ENCODE measurements around the gene CNOT6.

CNOT6 gene

DNA sequence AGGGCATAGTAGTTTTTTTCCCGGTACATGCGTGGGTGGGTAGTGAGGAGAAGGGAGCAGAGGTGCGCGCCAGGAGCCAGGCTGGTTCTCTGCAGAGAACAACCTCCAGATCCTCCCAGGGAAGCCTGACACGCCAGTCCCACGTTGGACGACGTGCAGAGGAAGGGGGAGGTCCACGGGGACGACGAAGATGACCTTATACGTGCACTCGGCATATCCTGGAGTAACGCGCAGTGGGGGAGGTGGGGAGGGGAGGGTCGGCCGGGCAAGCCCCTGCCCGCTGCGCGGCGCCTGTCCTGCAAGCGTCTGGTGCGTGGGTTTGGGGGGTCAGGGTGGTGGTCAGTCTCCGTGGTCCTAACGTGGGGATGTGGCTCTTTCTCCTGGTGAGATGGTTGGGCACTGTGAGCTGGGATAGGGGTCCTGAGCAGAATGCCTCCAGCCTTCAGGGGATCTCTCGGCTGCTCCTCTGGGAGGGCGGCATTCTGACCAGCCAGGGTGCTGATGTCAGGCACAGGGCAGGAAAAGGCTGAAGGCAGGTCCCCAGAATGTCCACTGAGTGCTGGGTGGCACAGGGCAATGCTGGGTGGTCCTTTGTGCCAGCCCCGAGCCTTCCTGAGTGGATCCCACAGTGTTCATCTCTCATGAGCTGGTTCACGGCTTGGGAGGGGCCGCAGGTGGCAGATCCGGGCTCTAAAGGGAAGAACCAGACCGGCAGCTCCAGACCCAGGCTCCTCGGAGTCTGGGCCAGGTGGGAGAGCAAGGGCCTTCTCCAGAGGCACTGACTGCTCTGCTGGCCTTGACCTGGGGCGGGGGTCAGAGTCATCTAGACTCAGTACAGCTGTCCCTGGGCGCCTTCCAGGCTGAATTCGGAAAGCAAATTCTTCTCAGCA, 107.7 kb downstream of the CNOT6 start:
- TF ChIP-seq SUZ12 (IDR thresholded peaks at IDR 0.05; ENCODE audit: extremely low read depth, insufficient read depth, insufficient read length) = no peak
- TF ChIP-seq ZNF274 (IDR thresholded peaks at IDR 0.05; ENCODE audit: low read depth, low read length) = no peak
- no peak for TF ChIP-seq YY1 (IDR thresholded peaks at IDR 0.05; ENCODE audit: insufficient read depth, insufficient read length)
- Histone ChIP-seq H3K4me1 (ENCODE audit: insufficient read depth, insufficient read length) (peaks cover 2% of the 10 kb centered on the region), H3K4me3 (ENCODE audit: insufficient read length, low read depth) (no peak overlapping the region), H3K9ac (ENCODE audit: insufficient read length, low read depth) (peak overlapping the region; percentile 10), H3K27me3 (ENCODE audit: insufficient read depth, insufficient read length) (no peaks in the 10 kb centered on the region), H3K36me3 (ENCODE audit: insufficient read depth, insufficient read length, low read length) (no peaks in the 10 kb centered on the region), H3K9me3 (ENCODE audit: insufficient read depth, low read length) (no peaks in the 10 kb centered on the region)
- DNase-seq (ENCODE audit: low read depth, low spot score) = no peak

DNA sequence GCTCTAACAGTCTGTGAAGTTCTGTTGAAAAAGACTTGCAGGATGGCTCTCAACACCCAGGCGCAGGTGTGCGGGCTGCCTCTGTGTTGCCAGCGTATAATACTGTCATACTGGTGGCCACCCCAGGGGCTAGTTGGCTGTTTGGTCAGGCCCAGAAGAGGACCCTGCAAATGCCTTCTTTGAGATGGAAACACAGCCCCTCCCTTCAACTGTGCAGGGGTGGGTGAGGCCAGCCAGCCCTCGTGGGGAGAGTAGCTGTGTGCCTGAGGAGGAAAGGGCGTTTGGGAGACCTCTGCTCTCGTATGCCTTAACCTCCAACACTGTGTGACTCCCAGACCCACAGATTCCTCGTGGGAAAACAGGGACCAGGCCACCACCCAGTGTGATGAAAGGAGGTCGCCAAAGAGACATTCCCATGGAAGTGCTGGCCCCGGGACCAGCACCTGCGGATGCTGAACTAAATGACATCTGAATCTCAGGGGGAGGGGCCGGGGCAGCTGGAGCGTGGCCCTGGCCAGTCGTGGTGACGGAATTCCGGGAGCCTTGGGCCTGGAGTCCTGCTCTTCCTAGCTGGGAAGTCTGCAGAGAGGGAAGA, 108.4 kb downstream of the CNOT6 start:
- Histone ChIP-seq H3K27me3 (ENCODE audit: insufficient read depth, insufficient read length) (no peaks in the 10 kb centered on the region), H3K4me1 (ENCODE audit: insufficient read depth, insufficient read length) (peaks cover 2% of the 10 kb centered on the region), H3K9me3 (ENCODE audit: insufficient read depth, low read length) (no peaks in the 10 kb centered on the region), H3K9ac (ENCODE audit: insufficient read length, low read depth) (no peak overlapping the region), H3K4me3 (ENCODE audit: insufficient read length, low read depth) (no peak overlapping the region), H3K36me3 (ENCODE audit: insufficient read depth, insufficient read length, low read length) (no peaks in the 10 kb centered on the region)
- DNase-seq (ENCODE audit: low read depth, low spot score) = no peak
- TF ChIP-seq ZNF274 (IDR thresholded peaks at IDR 0.05; ENCODE audit: low read depth, low read length) = no peak
- no peak for TF ChIP-seq YY1 (IDR thresholded peaks at IDR 0.05; ENCODE audit: insufficient read depth, insufficient read length)
- TF ChIP-seq SUZ12 (IDR thresholded peaks at IDR 0.05; ENCODE audit: extremely low read depth, insufficient read depth, insufficient read length) = no peak

DNA sequence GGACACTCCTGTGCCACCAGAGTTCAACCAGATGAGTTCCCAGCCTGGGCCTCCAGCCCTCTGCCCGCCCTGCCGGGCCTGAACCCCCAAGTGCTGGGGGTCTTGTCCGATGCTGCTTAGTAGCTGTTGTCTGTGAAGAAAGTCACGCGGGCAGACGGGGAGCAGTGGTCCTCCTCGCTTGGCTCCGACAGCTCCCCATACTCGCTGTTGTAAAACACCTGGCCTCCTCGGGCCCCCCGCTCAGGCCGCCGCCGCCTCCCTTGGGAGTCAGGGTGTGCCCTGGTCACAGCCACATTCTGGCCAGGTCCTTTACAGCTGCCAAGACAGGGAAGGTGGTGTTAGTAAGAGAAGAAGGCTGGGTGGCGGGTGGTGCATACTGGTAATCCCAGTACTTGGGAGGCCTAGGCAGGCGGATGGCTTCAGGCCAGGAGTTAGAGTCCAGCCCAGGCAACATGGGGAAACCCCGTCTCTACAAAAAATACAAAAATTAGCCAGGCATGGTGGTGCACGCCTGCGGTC, 109.0 kb downstream of the CNOT6 start:
- Histone ChIP-seq H3K27me3 (ENCODE audit: insufficient read depth, insufficient read length) (no peaks in the 10 kb centered on the region), H3K36me3 (ENCODE audit: insufficient read depth, insufficient read length, low read length) (no peaks in the 10 kb centered on the region), H3K9ac (ENCODE audit: insufficient read length, low read depth) (no peak overlapping the region), H3K9me3 (ENCODE audit: insufficient read depth, low read length) (no peaks in the 10 kb centered on the region), H3K4me3 (ENCODE audit: insufficient read length, low read depth) (no peak overlapping the region), H3K4me1 (ENCODE audit: insufficient read depth, insufficient read length) (peaks cover 2% of the 10 kb centered on the region)
- no peak for DNase-seq (ENCODE audit: low read depth, low spot score)
- TF ChIP-seq ZNF274 (IDR thresholded peaks at IDR 0.05; ENCODE audit: low read depth, low read length) (no peak), YY1 (IDR thresholded peaks at IDR 0.05; ENCODE audit: insufficient read depth, insufficient read length) (no peak), SUZ12 (IDR thresholded peaks at IDR 0.05; ENCODE audit: extremely low read depth, insufficient read depth, insufficient read length) (no peak)

DNA sequence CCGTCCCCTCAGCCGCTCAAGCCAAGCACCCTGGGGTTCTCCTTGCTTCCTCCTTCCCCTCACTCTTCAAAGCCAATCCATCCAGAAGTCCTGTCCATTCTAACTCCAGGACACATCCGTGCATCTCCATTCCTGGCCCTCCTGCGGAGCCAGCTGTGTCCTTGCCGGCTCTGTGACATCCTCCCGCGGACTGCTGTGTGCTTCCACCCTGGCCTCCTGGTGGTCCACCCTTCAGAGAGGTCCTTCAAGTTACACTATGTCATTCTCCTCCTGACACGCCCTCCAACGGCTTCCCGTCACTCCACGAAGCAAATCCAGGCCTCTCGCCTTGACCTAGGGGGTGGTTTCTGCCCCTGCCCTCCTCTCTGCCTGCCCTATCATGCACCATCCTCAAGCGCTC, 110.1 kb downstream of the CNOT6 start:
- Histone ChIP-seq H3K9ac (ENCODE audit: insufficient read length, low read depth) (no peak overlapping the region), H3K27me3 (ENCODE audit: insufficient read depth, insufficient read length) (no peaks in the 10 kb centered on the region), H3K4me1 (ENCODE audit: insufficient read depth, insufficient read length) (peaks cover 2% of the 10 kb centered on the region), H3K36me3 (ENCODE audit: insufficient read depth, insufficient read length, low read length) (no peaks in the 10 kb centered on the region), H3K4me3 (ENCODE audit: insufficient read length, low read depth) (no peak overlapping the region), H3K9me3 (ENCODE audit: insufficient read depth, low read length) (no peaks in the 10 kb centered on the region)
- no peak for DNase-seq (ENCODE audit: low read depth, low spot score)
- TF ChIP-seq SUZ12 (IDR thresholded peaks at IDR 0.05; ENCODE audit: extremely low read depth, insufficient read depth, insufficient read length) (no peak), ZNF274 (IDR thresholded peaks at IDR 0.05; ENCODE audit: low read depth, low read length) (no peak), YY1 (IDR thresholded peaks at IDR 0.05; ENCODE audit: insufficient read depth, insufficient read length) (no peak)

DNA sequence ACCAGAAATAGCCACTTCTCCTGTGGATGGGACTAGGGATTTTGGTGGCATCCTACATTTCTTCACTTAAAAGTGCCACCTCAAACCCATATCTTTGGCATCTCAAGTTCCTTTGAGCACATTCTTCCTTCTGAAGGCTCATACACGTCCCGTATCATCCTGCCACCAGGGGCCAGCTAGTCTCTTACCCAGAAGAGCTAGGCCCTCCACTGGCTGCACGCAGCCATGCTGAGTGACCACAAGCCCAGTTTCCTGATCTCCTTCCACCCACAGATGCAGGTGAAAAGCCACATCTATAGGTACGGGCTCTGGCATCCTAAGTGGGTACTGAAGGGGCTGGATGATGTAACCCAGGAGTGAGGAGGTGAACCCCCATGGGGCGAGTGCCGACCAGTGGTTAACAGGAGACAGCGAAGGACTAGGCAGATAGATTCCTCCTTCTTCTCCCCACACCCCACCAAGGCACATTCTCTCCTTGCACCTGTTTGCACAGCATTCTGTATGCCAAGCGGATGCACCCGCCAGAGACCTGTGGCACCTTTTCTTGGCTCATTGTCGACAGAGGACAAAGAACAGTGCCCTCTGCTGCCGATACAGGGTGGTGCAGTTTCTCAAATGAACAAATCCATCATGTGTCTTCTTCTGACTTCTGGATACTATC, 111.5 kb downstream of the CNOT6 start:
- Histone ChIP-seq H3K4me3 (ENCODE audit: insufficient read length, low read depth) (no peak overlapping the region), H3K36me3 (ENCODE audit: insufficient read depth, insufficient read length, low read length) (no peaks in the 10 kb centered on the region), H3K9ac (ENCODE audit: insufficient read length, low read depth) (no peak overlapping the region), H3K4me1 (ENCODE audit: insufficient read depth, insufficient read length) (peaks cover 2% of the 10 kb centered on the region), H3K9me3 (ENCODE audit: insufficient read depth, low read length) (no peaks in the 10 kb centered on the region), H3K27me3 (ENCODE audit: insufficient read depth, insufficient read length) (no peaks in the 10 kb centered on the region)
- TF ChIP-seq YY1 (IDR thresholded peaks at IDR 0.05; ENCODE audit: insufficient read depth, insufficient read length) (no peak), ZNF274 (IDR thresholded peaks at IDR 0.05; ENCODE audit: low read depth, low read length) (no peak), SUZ12 (IDR thresholded peaks at IDR 0.05; ENCODE audit: extremely low read depth, insufficient read depth, insufficient read length) (no peak)
- peak; percentile 50 for DNase-seq (ENCODE audit: low read depth, low spot score)

DNA sequence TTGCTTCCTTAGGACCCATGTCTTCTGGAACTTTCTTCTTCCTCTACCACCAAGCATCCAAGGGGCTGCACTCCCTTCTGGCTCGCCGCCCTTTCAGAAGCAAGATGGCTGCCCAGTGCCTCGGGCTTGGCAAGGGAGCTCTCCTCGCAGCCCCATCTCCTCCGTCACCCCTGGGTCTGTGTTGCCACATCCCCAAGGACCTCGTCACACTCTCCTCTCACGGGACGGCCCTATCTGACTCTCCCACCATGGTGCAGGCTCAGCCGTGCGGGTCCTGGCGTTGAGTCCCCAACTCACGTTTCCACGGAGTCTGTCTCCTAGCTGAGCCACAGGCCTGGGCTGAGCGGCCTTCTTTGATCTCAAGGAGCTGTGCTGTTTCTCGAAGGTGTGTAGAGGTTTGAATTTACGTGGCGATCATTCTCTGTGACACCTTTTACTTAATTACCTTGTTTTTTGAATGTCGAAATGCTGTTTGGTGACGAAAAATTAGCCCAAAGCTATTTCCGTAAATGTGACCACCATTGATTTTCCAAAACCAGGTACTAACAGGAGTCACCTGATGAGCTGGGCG, 112.1 kb downstream of the CNOT6 start:
- no peaks in the 10 kb centered on the region for H3K36me3 ChIP-seq (ENCODE audit: insufficient read depth, insufficient read length, low read length)
- peaks cover 4% of the 10 kb centered on the region for H3K4me1 ChIP-seq (ENCODE audit: insufficient read depth, insufficient read length)
- H3K27me3 ChIP-seq (ENCODE audit: insufficient read depth, insufficient read length) = no peaks in the 10 kb centered on the region
- no peaks in the 10 kb centered on the region for H3K9me3 ChIP-seq (ENCODE audit: insufficient read depth, low read length)
- H3K4me3 ChIP-seq (ENCODE audit: insufficient read length, low read depth) = no peak overlapping the region
- no peak for TF ChIP-seq YY1 (IDR thresholded peaks at IDR 0.05; ENCODE audit: insufficient read depth, insufficient read length)
- TF ChIP-seq SUZ12 (IDR thresholded peaks at IDR 0.05; ENCODE audit: extremely low read depth, insufficient read depth, insufficient read length) = no peak
- no peak for TF ChIP-seq ZNF274 (IDR thresholded peaks at IDR 0.05; ENCODE audit: low read depth, low read length)
- DNase-seq (ENCODE audit: low read depth, low spot score) = no peak
- no peak overlapping the region for H3K9ac ChIP-seq (ENCODE audit: insufficient read length, low read depth)

All from NT2/D1 (cell line).